IMR-90 (cell line): Measurements from ENCODE around the gene ZDHHC3. TPM values are rescaled to one million over a fixed set of nuclear protein-coding genes. Genes with fewer than 3 reads are reported as not detected.

Source experiments
- ATAC-seq: fragments of 200-7000 bp; cut with Tn5 transposase; 2 replicates; pipeline ENCODE4 v1.9.1; 2020; ENCODE audit warnings: low read depth, mild to moderate bottlenecking, moderate library complexity
- BruUV-seq: library from RNA; stranded (reverse); fragments of 400-500 nt; replicated peaks from 2 replicates; lab custom pipeline; 2021; lab: Mats Ljungman, UMichigan
- CTCF ChIA-PET: fragments of 300-600 bp; formaldehyde crosslinking; extraction: SDS; loops from one replicate; lab custom pipeline; 2021; ENCODE audit warnings: antibody characterized with exemption; lab: Yijun Ruan, JAX
- POLR2A ChIA-PET: fragments of 300-600 bp; sonication (Branson Sonifier 250); formaldehyde crosslinking; loops from one replicate; lab custom pipeline; 2022; ENCODE audit warnings: antibody characterized with exemption; ENCODE audit not compliant: unreplicated experiment; lab: Charles Lee
- DNase-seq: peaks from one replicate; pipeline ENCODE4 v3.0.0; 2013
- H2AFZ ChIP-seq: replicated peaks from 2 replicates; pipeline ENCODE3; 2013; ENCODE audit warnings: low read length, mild to moderate bottlenecking; ENCODE audit not compliant: poor library complexity
- H2AK5ac ChIP-seq: 2 replicates; pipeline ENCODE4 v1.6.1; 2013; ENCODE audit warnings: low read depth, low read length, inconsistent platforms
- H2AK9ac ChIP-seq: replicated peaks from 2 replicates; pipeline ENCODE3; 2013; ENCODE audit warnings: mild to moderate bottlenecking, low read depth, low read length, moderate library complexity; ENCODE audit not compliant: poor library complexity
- H2BK120ac ChIP-seq: 2 replicates; pipeline ENCODE4 v1.6.1; 2013; ENCODE audit warnings: low read depth, low read length, inconsistent platforms
- H2BK15ac ChIP-seq: 3 replicates; pipeline ENCODE4 v1.6.1; 2013; ENCODE audit warnings: low read depth, low read length, inconsistent platforms
- H2BK20ac ChIP-seq: 2 replicates; pipeline ENCODE4 v1.6.1; 2013; ENCODE audit warnings: low read depth, mild to moderate bottlenecking, inconsistent platforms, low read length, moderate library complexity
- H2BK5ac ChIP-seq: 2 replicates; pipeline ENCODE4 v1.6.1; 2013; ENCODE audit warnings: mild to moderate bottlenecking, low read depth, low read length, inconsistent platforms; ENCODE audit not compliant: poor library complexity, severe bottlenecking
- H3K14ac ChIP-seq: replicated peaks from 2 replicates; pipeline ENCODE4 v1.6.1; 2013; ENCODE audit warnings: low read depth, low read length, inconsistent platforms
- H3K18ac ChIP-seq: 2 replicates; pipeline ENCODE4 v1.6.1; 2013; ENCODE audit warnings: low read depth, low read length, control low read depth
- H3K23ac ChIP-seq: 2 replicates; pipeline ENCODE4 v1.6.1; 2013; ENCODE audit warnings: low read depth, low read length, inconsistent platforms
- H3K27ac ChIP-seq: 2 replicates; pipeline ENCODE4 v1.5.1; 2013; ENCODE audit warnings: mild to moderate bottlenecking, control low read depth, low read length; ENCODE audit not compliant: insufficient read depth
- H3K27me3 ChIP-seq: 2 replicates; pipeline ENCODE4 v1.6.1; 2013; ENCODE audit warnings: low read length; ENCODE audit not compliant: control insufficient read depth, insufficient read depth
- H3K36me3 ChIP-seq: 2 replicates; pipeline ENCODE4 v1.6.1; 2013; ENCODE audit warnings: low read length, mixed read lengths; ENCODE audit not compliant: control insufficient read depth, insufficient read depth
- H3K4ac ChIP-seq: 2 replicates; pipeline ENCODE4 v1.6.1; 2013; ENCODE audit warnings: low read depth, low read length, inconsistent platforms
- H3K4me1 ChIP-seq: 2 replicates; pipeline ENCODE4 v1.6.1; 2013; ENCODE audit warnings: low read length, mixed read lengths; ENCODE audit not compliant: control insufficient read depth, insufficient read depth
- H3K4me2 ChIP-seq: 2 replicates; pipeline ENCODE4 v1.6.1; 2013; ENCODE audit warnings: low read depth, mild to moderate bottlenecking, control low read depth, low read length, moderate library complexity
- H3K4me3 ChIP-seq: 2 replicates; pipeline ENCODE4 v1.5.1; 2013; ENCODE audit warnings: low read depth, mild to moderate bottlenecking, control low read depth, low read length, moderate library complexity; ENCODE audit not compliant: insufficient read depth
- H3K56ac ChIP-seq: 2 replicates; pipeline ENCODE4 v1.6.1; 2013; ENCODE audit warnings: low read length, inconsistent platforms; ENCODE audit not compliant: insufficient read depth; ENCODE audit errors: extremely low read depth
- H3K79me1 ChIP-seq, 2 experiments: 2 replicates each; pipeline ENCODE4 v1.6.1; 2013; ENCODE audit warnings: low read length in 2 of 2, inconsistent platforms in 1 of 2, low read depth in 1 of 2
- H3K9ac ChIP-seq: 2 replicates; pipeline ENCODE4 v1.6.1; 2013; ENCODE audit warnings: low read depth, low read length, control low read depth
- H3K9me1 ChIP-seq: 2 replicates; pipeline ENCODE4 v1.6.1; 2013; ENCODE audit warnings: low read length, inconsistent platforms; ENCODE audit not compliant: insufficient read depth
- H3K9me3 ChIP-seq: 2 replicates; pipeline ENCODE4 v1.6.1; 2013; ENCODE audit warnings: low read length; ENCODE audit not compliant: control insufficient read depth, insufficient read depth
- H4K20me1 ChIP-seq: 2 replicates; pipeline ENCODE4 v1.6.1; 2013; ENCODE audit warnings: low read length, inconsistent platforms; ENCODE audit not compliant: insufficient read depth
- H4K5ac ChIP-seq: 2 replicates; pipeline ENCODE4 v1.6.1; 2013; ENCODE audit warnings: mild to moderate bottlenecking, low read depth, low read length, control low read depth
- H4K8ac ChIP-seq, 2 experiments: 2 replicates each; pipeline ENCODE4 v1.6.1; 2013; ENCODE audit warnings: low read depth in 2 of 2, low read length in 2 of 2, control low read depth in 1 of 2, inconsistent platforms in 1 of 2
- H4K91ac ChIP-seq: 2 replicates; pipeline ENCODE4 v1.6.1; 2013; ENCODE audit warnings: low read depth, low read length, inconsistent platforms; ENCODE audit not compliant: insufficient read depth
- CEBPB ChIP-seq: IDR thresholded peaks from 2 replicates; pipeline ENCODE4 v1.6.1; 2012; ENCODE audit warnings: low read depth, low read length, improper control_type of control experiment
- FOS ChIP-seq: fragments of 150-350 bp; IDR thresholded peaks from 2 replicates; pipeline ENCODE4 v1.6.1; 2016; ENCODE audit warnings: low read depth, low read length
- MAZ ChIP-seq: IDR thresholded peaks from 2 replicates; pipeline ENCODE4 v1.6.1; 2012; ENCODE audit warnings: low read depth, mild to moderate bottlenecking, low read length, improper control_type of control experiment, moderate library complexity, borderline replicate concordance
- MXI1 ChIP-seq: IDR thresholded peaks from 2 replicates; pipeline ENCODE4 v1.6.1; 2012; ENCODE audit warnings: low read depth, mild to moderate bottlenecking, low read length, moderate library complexity, borderline replicate concordance
- RAD21 ChIP-seq: IDR thresholded peaks from 2 replicates; pipeline ENCODE4 v1.6.1; 2012; ENCODE audit warnings: low read length, improper control_type of control experiment
- RFX5 ChIP-seq: IDR thresholded peaks from 2 replicates; pipeline ENCODE4 v1.8.0; 2012; ENCODE audit warnings: low read depth, mild to moderate bottlenecking, low read length, moderate library complexity
- USF2 ChIP-seq: fragments of 150-350 bp; IDR thresholded peaks from 2 replicates; pipeline ENCODE4 v1.6.1; 2017; ENCODE audit warnings: mild to moderate bottlenecking, antibody characterized with exemption, low read length, low read depth
- WGBS, 2 experiments: methylation state at CpG; one replicate each; pipeline versions ENCODE4 v1.1.5 to v1.1.7; 2013; ENCODE audit warnings: missing lambda C conversion rate in 2 of 2; ENCODE audit not compliant: insufficient read length in 1 of 2; ENCODE audit errors: extremely low coverage in 2 of 2; 5-methylcytosine and 5-hydroxymethylcytosine counted together
- dilution Hi-C: fragments of 300-500 bp; cut with HindIII; formaldehyde crosslinking; loops from one replicate; pipeline ENCODE4 v1.14.3; 2018; ENCODE audit warnings: low sequenced_read_pairs; ENCODE audit not compliant: unreplicated experiment
- in situ Hi-C: fragments of 300-500 bp; cut with MboI; formaldehyde crosslinking; loops from 3 replicates; pipeline ENCODE4 v1.14.3; 2019; ENCODE audit warnings: low sequenced_read_pairs, inconsistent platforms, mixed read lengths
- intact Hi-C: fragments of 100-400 bp; cut with micrococcal nuclease; formaldehyde crosslinking; loops from 2 replicates; pipeline ENCODE4 v1.10.0; 2022
- polyA plus RNA-seq, 3 experiments: library from polyadenylated mRNA; depleted of rRNA; stranded (reverse); fragments of >200 nt; gene quantifications; 2 replicates each; pipeline ENCODE4 v1.2.3, GENCODE V29; 2012; ENCODE audit warnings: low replicate concordance in 1 of 3
- total RNA-seq: library from RNA; depleted of rRNA; stranded (reverse); fragments of >200 nt; gene quantifications from 2 replicates; pipeline ENCODE4 v1.2.3, GENCODE V29; 2012

The ZDHHC3 gene
- total and polyA plus RNA-seq, 2 of the 4 experiments (the other 2 are of a cell fraction): 57.7 to 59.6 TPM

DNA sequence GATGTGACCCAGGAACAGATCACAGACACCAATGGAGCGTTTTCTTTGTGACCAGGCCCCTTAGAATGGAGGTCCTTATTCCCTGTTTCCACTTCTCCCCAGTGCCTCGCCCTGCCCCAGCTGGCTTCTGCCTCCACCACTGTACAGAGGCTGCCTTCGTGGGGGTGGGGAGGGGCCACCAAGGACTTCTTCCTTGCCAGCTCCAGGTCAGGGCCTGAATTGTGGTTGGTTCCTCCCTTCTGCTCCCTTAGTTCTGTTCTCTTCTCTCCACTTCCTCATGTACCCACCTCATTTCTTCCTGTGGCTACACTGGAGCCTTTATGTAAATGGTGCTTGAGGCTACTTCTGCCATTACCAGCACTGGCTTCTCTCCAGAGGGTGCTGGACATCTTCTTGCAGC, 85.1 kb downstream of the ZDHHC3 start:
- in situ Hi-C loops: loop anchor here (25.0 kb wide), 1 partner anchor 554 kb away; the partner anchor contains the start of gene TCAIM
- WGBS, 2 experiments: no CpG with 5 or more reads among the region's 3 CpGs
- Histone ChIP-seq H3K27ac (no peak overlapping the region), H3K79me1 (peaks cover 0 to 4% of the 10 kb centered on the region in 2 experiments; a peak in 1 of 4 replicates), H3K9me3 (no peaks in the 10 kb centered on the region), H3K18ac (no peak overlapping the region), H3K4ac (no peak overlapping the region), H3K4me3 (no peak overlapping the region), H2AK5ac (no peak overlapping the region), H3K4me1 (peaks cover 16% of the 10 kb centered on the region), H3K9ac (no peak overlapping the region), H3K56ac (no peak overlapping the region), H3K9me1 (peaks cover 21% of the 10 kb centered on the region), H4K20me1 (no peaks in the 10 kb centered on the region), H3K4me2 (no peak overlapping the region), H4K5ac (no peak overlapping the region), H3K14ac (no peak overlapping the region), H2AK9ac (no peak overlapping the region), H2BK5ac (no peak overlapping the region), H2AFZ (no peak overlapping the region), H2BK120ac (no peak overlapping the region; the same call in 1 of the 2 replicates), H3K36me3 (no peaks in the 10 kb centered on the region), H3K27me3 (no peaks in the 10 kb centered on the region), H4K91ac (no peak overlapping the region), H3K23ac (no peak overlapping the region), H2BK20ac (no peak overlapping the region), H4K8ac (no peak overlapping the region), H2BK15ac (no peak overlapping the region)
- no peak for TF ChIP-seq MXI1
- no peak for TF ChIP-seq USF2
- no peak for TF ChIP-seq CEBPB
- no peak for TF ChIP-seq RFX5
- no peak for TF ChIP-seq FOS
- TF ChIP-seq MAZ: no peak
- TF ChIP-seq RAD21: no peak
- intact Hi-C loops: no loop called here
- DNase-seq (no peak), ATAC-seq (no peak)
- POLR2A ChIA-PET: no interaction called here
- BruUV-seq: no TSS peak
- CTCF ChIA-PET: no interaction called here
- dilution Hi-C loops: no loop called here
